Mesenchymal stem cell (in vitro differentiated cells and primary cell): ENCODE results near the gene CLTCL1. TPM values are rescaled to one million over a fixed set of nuclear protein-coding genes. Genes with fewer than 3 reads are reported as not detected.
A peak's percentile ranks its signal among the peaks of the same experiment; 100 is the strongest.

Experiments
- DNase-seq: peaks from one replicate; pipeline ENCODE4 v3.0.0-alpha.2; 2013
- H2AFZ ChIP-seq: one replicate; pipeline ENCODE4 v1.6.1; 2013; ENCODE audit warnings: low read depth, mild to moderate bottlenecking, control low read depth, inconsistent platforms, low read length, moderate library complexity
- H2AK5ac ChIP-seq: 2 replicates; pipeline ENCODE4 v1.6.1; 2013; ENCODE audit warnings: low read length, moderate library complexity, mild to moderate bottlenecking, inconsistent platforms; ENCODE audit not compliant: severe bottlenecking
- H2BK120ac ChIP-seq: one replicate; pipeline ENCODE4 v1.6.1; 2013; ENCODE audit warnings: low read depth, mild to moderate bottlenecking, inconsistent platforms, low read length, moderate library complexity
- H2BK12ac ChIP-seq, 2 experiments: one replicate each; pipeline ENCODE4 v1.6.1; 2013; ENCODE audit warnings: inconsistent platforms in 2 of 2, low read length in 2 of 2, mild to moderate bottlenecking in 2 of 2, moderate library complexity in 2 of 2, control low read depth in 1 of 2
- H2BK15ac ChIP-seq: one replicate; pipeline ENCODE4 v1.6.1; 2013; ENCODE audit warnings: mild to moderate bottlenecking, low read depth, inconsistent platforms; ENCODE audit not compliant: poor library complexity, severe bottlenecking
- H2BK5ac ChIP-seq: 2 replicates; pipeline ENCODE4 v1.6.1; 2013; ENCODE audit warnings: low read depth, mild to moderate bottlenecking, low read length, control low read depth, inconsistent platforms; ENCODE audit not compliant: poor library complexity, severe bottlenecking
- H3K14ac ChIP-seq, 2 experiments: one replicate each; pipeline ENCODE4 v1.6.1; 2013; ENCODE audit warnings: inconsistent platforms in 2 of 2, low read length in 2 of 2, control low read depth in 1 of 2, mild to moderate bottlenecking in 1 of 2, moderate library complexity in 1 of 2
- H3K18ac ChIP-seq, 2 experiments: one replicate each; pipeline ENCODE4 v1.6.1; 2013; ENCODE audit warnings: inconsistent platforms in 2 of 2, low read length in 2 of 2, control low read depth in 1 of 2, low read depth in 1 of 2, mild to moderate bottlenecking in 1 of 2
- H3K23ac ChIP-seq, 2 experiments: one replicate each; pipeline ENCODE4 v1.6.1; 2013; ENCODE audit warnings: inconsistent platforms in 2 of 2, low read length in 2 of 2, mild to moderate bottlenecking in 2 of 2, moderate library complexity in 2 of 2, control low read depth in 1 of 2
- H3K27ac ChIP-seq: 2 replicates; pipeline ENCODE4 v1.5.1; 2013; ENCODE audit warnings: mild to moderate bottlenecking, moderate library complexity, low read length, control low read depth, inconsistent platforms; ENCODE audit not compliant: poor library complexity, severe bottlenecking
- H3K27me3 ChIP-seq, 2 experiments: 2 replicates each; pipeline versions ENCODE4 v1.6.1 to v1.7.0; 2013; ENCODE audit warnings: low read length in 2 of 2, mild to moderate bottlenecking in 2 of 2, moderate library complexity in 2 of 2, control low read depth in 1 of 2, inconsistent platforms in 1 of 2; ENCODE audit not compliant: control insufficient read depth in 1 of 2, insufficient read depth in 1 of 2
- H3K36me3 ChIP-seq, 2 experiments: 2 replicates each; pipeline versions ENCODE4 v1.6.1 to v1.7.0; 2013; ENCODE audit warnings: low read length in 2 of 2, control low read depth in 1 of 2, inconsistent platforms in 1 of 2, low read depth in 1 of 2, mild to moderate bottlenecking in 1 of 2; ENCODE audit not compliant: insufficient read depth in 2 of 2, control insufficient read depth in 1 of 2
- H3K4ac ChIP-seq, 2 experiments: one replicate each; pipeline ENCODE4 v1.6.1; 2013; ENCODE audit warnings: inconsistent platforms in 2 of 2, low read length in 2 of 2, mild to moderate bottlenecking in 2 of 2, moderate library complexity in 2 of 2, control low read depth in 1 of 2, low read depth in 1 of 2
- H3K4me1 ChIP-seq: 2 replicates; pipeline ENCODE4 v1.6.1; 2013; ENCODE audit warnings: low read depth, low read length, control low read depth; ENCODE audit not compliant: control insufficient read depth, insufficient read depth
- H3K4me2 ChIP-seq: 2 replicates; pipeline ENCODE4 v1.6.1; 2013; ENCODE audit warnings: low read length, mild to moderate bottlenecking, inconsistent platforms; ENCODE audit not compliant: poor library complexity, severe bottlenecking
- H3K4me3 ChIP-seq, 2 experiments: 2 replicates each; pipeline versions ENCODE4 v1.5.1 to v1.7.0; 2013; ENCODE audit warnings: low read length in 2 of 2, mild to moderate bottlenecking in 2 of 2, control low read depth in 1 of 2, low read depth in 1 of 2; ENCODE audit not compliant: insufficient read depth in 1 of 2
- H3K79me1 ChIP-seq: replicated peaks from 2 replicates; pipeline ENCODE4 v1.6.1; 2013; ENCODE audit warnings: mild to moderate bottlenecking, control low read depth, low read length, inconsistent platforms; ENCODE audit not compliant: poor library complexity, severe bottlenecking
- H3K9ac ChIP-seq: 2 replicates; pipeline ENCODE4 v1.7.0; 2013; ENCODE audit warnings: mild to moderate bottlenecking, low read length, moderate library complexity
- H3K9me3 ChIP-seq: 2 replicates; pipeline ENCODE4 v1.7.0; 2013; ENCODE audit warnings: mild to moderate bottlenecking, low read length; ENCODE audit not compliant: control insufficient read depth
- H4K8ac ChIP-seq: one replicate; pipeline ENCODE4 v1.6.1; 2013; ENCODE audit warnings: inconsistent platforms, mild to moderate bottlenecking, low read length, moderate library complexity
- H4K91ac ChIP-seq: one replicate; pipeline ENCODE4 v1.6.1; 2013; ENCODE audit warnings: mild to moderate bottlenecking, low read length, inconsistent platforms
- WGBS: methylation state at CpG from one replicate; pipeline ENCODE4 v1.1.7; 2013; ENCODE audit warnings: mixed read lengths; 5-methylcytosine and 5-hydroxymethylcytosine counted together
- polyA plus RNA-seq, 2 experiments: library from polyadenylated mRNA; stranded (reverse); fragments of 200-250 nt; gene quantifications; one replicate each; pipeline ENCODE4 v1.2.3, GENCODE V29; 2013

The CLTCL1 gene
- 3.2 TPM for polyA plus RNA-seq (2013, experiment 1 of 2)
- polyA plus RNA-seq (2013, experiment 2 of 2) = 2.7 TPM

DNA sequence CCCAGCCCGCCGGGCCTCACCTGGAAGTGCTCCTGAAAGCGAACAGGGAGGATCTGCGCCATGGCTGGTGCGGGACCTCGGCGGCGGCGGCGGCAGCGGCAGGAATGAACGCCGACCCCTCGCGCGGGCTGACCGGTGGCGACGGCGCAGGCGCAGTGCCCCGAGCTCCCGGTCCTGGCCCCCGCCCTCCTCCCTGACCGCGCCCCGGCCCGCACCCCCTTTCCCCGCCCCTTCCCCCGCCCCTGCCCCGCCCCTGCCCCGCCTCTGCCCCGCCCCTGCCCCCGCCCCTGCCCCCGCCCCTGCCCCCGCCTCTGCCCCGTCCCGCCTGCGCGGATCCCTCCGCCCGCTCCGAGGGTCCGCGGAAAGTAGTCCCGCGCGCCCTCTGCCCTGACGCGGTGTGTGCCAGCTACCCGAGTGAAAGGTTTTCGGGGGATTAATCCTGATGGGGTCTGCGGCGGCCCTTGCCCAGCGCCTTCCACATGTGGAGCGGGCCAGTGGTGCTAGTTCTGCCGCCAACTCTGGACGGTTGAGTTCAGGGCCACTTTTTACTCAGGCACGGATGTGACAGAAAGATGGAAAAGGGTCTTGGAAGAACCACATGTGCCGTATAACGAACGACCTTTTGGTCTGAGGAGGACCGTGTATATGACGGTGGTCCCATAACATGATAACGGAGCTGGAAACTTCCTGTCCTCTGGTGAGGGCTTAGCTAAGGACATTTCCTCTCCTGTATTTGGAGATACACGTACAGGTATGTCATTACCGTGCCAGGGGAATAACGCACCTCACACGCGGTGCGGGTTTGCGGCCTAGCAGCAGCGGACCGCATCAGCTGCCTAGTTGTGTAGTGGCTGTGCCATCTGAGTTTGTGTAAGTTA, at the start of gene CLTCL1:
Gene CLTCL1 (minus strand): TSS at position 140 of the 878 bp plus-strand sequence. CDS start 78 bp downstream, at position 62.
- peak within 1 kb of the TSS; percentile 94 for H2AFZ ChIP-seq
- peaks cover 9% of the 10 kb centered on the region for H3K79me1 ChIP-seq
- no peaks in the 10 kb centered on the region for H3K36me3 ChIP-seq
- H2BK15ac ChIP-seq = peak within 1 kb of the TSS; percentile 99
- H2BK5ac ChIP-seq = peak within 1 kb of the TSS; percentile 71
- H3K4me3 ChIP-seq = peak within 1 kb of the TSS; percentile 90
- H2BK120ac ChIP-seq = no peak within 1 kb of the TSS
- H3K18ac ChIP-seq = peak within 1 kb of the TSS; percentile 86 to 91
- no peak within 1 kb of the TSS for H2AK5ac ChIP-seq
- peaks cover 0 to 5% of the 10 kb centered on the region in 2 experiments for H3K27me3 ChIP-seq
- H4K91ac ChIP-seq = peak within 1 kb of the TSS; percentile 78
- H2BK12ac ChIP-seq = peak within 1 kb of the TSS in 1 of 2 experiments; percentile 21
- peak within 1 kb of the TSS in 1 of 2 experiments; percentile 62 for H3K23ac ChIP-seq
- H3K4me1 ChIP-seq = peaks cover 20% of the 10 kb centered on the region
- H3K9me3 ChIP-seq = no peaks in the 10 kb centered on the region
- peak within 1 kb of the TSS; percentile 96 for H4K8ac ChIP-seq
- H3K4me2 ChIP-seq = peak within 1 kb of the TSS; percentile 83
- no peak within 1 kb of the TSS for H3K27ac ChIP-seq
- DNase-seq = peak; percentile 72
- peak within 1 kb of the TSS; percentile 90 for H3K9ac ChIP-seq
- 15% methylated on average over 39 of the region's 74 CpGs for WGBS
- H3K14ac ChIP-seq = peak within 1 kb of the TSS; percentile 31 to 76
- H3K4ac ChIP-seq = peak within 1 kb of the TSS; percentile 27 to 82

DNA sequence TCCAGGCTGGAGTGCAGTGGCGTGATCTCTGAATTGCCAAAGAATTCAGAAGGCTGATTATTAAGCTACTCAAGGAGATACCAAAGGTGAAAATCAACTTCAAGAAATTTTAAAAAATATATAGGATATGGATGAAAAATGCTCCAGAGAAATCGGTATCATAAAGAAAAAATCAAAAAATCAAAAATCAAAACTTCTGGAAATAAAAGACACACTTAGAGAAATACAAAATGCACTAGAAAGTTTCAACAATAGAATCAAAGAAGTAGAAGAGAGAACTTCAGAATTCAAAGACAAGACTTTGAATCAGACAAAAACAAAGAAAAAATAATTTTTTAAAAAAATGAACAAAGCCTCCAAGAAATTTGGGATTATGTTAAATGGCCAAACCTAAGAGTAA, 45.6 kb upstream of the CLTCL1 start:
- H3K4me1 ChIP-seq = no peaks in the 10 kb centered on the region
- no peak overlapping the region for H2BK12ac ChIP-seq
- no CpG with 5 or more reads among the region's 2 CpGs for WGBS
- no peak overlapping the region for H2BK120ac ChIP-seq
- no peak overlapping the region for H3K23ac ChIP-seq
- H3K4me2 ChIP-seq = no peak overlapping the region
- no peak overlapping the region for H3K9ac ChIP-seq
- H3K14ac ChIP-seq = no peak overlapping the region
- H3K9me3 ChIP-seq = peaks cover 29% of the 10 kb centered on the region
- H3K4ac ChIP-seq = no peak overlapping the region
- H2BK5ac ChIP-seq = no peak overlapping the region
- no peak overlapping the region for H3K18ac ChIP-seq
- no peak overlapping the region for H4K8ac ChIP-seq
- H3K27me3 ChIP-seq = no peaks in the 10 kb centered on the region
- H3K4me3 ChIP-seq = no peak overlapping the region
- H2BK15ac ChIP-seq = no peak overlapping the region
- H3K79me1 ChIP-seq = peaks cover 11% of the 10 kb centered on the region
- H3K36me3 ChIP-seq = peaks cover 18 to 75% of the 10 kb centered on the region in 2 experiments
- no peak overlapping the region for H4K91ac ChIP-seq
- DNase-seq = no peak
- no peak overlapping the region for H2AFZ ChIP-seq
- no peak overlapping the region for H3K27ac ChIP-seq
- no peak overlapping the region for H2AK5ac ChIP-seq

GRCh38 chr22:19336133-19337075, 44.9 kb upstream of the CLTCL1 start:
- H3K27me3 ChIP-seq = no peaks in the 10 kb centered on the region
- H2BK5ac ChIP-seq = no peak overlapping the region
- peaks cover 25 to 79% of the 10 kb centered on the region in 2 experiments for H3K36me3 ChIP-seq
- no peak overlapping the region for H2AFZ ChIP-seq
- H4K8ac ChIP-seq = no peak overlapping the region
- H2AK5ac ChIP-seq = no peak overlapping the region
- H3K9me3 ChIP-seq = peaks cover 29% of the 10 kb centered on the region
- H3K4me3 ChIP-seq = no peak overlapping the region
- H3K14ac ChIP-seq = no peak overlapping the region
- H3K18ac ChIP-seq = no peak overlapping the region
- H3K4ac ChIP-seq = no peak overlapping the region
- no peak for DNase-seq
- no peak overlapping the region for H3K9ac ChIP-seq
- WGBS = over 99% methylated on average over 7 of the region's 7 CpGs
- H2BK120ac ChIP-seq = no peak overlapping the region
- H3K23ac ChIP-seq = no peak overlapping the region
- peaks cover 13% of the 10 kb centered on the region for H3K79me1 ChIP-seq
- H3K4me1 ChIP-seq = no peaks in the 10 kb centered on the region
- no peak overlapping the region for H2BK15ac ChIP-seq
- no peak overlapping the region for H2BK12ac ChIP-seq
- H3K4me2 ChIP-seq = no peak overlapping the region
- no peak overlapping the region for H4K91ac ChIP-seq
- no peak overlapping the region for H3K27ac ChIP-seq
